Measurements from ENCODE around the gene DEPDC4.
"Not testable (repeated sequence)": the region's sequence is repeated elsewhere in the genome, so short reads cannot be mapped to it uniquely, and the experiment has no call there.

Gene DEPDC4

DNA sequence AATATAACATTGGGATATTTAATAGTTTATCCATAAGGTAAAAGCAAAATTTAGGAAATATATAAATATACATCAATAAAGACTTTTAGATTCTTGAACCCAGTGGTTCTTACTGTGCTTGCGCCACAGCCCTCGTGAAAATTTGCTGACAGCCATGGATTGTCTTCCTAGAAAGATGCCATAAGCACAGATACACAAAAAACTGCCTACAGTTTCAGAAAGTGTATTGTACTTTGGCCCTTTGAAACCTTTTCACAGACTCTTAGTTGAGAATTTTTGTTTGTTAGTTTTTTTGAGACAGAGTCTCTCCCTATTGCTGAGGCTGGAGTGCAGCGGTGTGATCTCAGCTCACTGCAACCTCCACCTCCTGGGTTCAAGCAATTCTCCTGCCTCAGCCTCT is 28.1 kb downstream of the DEPDC4 start:
- H3K27ac ChIP-seq (ENCODE audit: insufficient read depth, low read depth, low read length, poor library complexity, severe bottlenecking), result no peak overlapping the region
- H3K27me3 ChIP-seq (ENCODE audit: control insufficient read depth, insufficient read depth, low read length, poor library complexity, severe bottlenecking), result no peaks in the 10 kb centered on the region
- no peaks in the 10 kb centered on the region for H3K9me3 ChIP-seq (ENCODE audit: control insufficient read depth, low read length)
- H3K4me3 ChIP-seq (ENCODE audit: insufficient read depth, low read depth, low read length), result no peak overlapping the region
- WGBS, 2 experiments, result 96 to 97% methylated on average over 3 of the region's 3 CpGs
- H3K36me3 ChIP-seq (ENCODE audit: control insufficient read depth, insufficient read depth, low read length), result no peaks in the 10 kb centered on the region
- H3K4me1 ChIP-seq (ENCODE audit: control insufficient read depth, insufficient read depth, low read length), result no peaks in the 10 kb centered on the region

DNA sequence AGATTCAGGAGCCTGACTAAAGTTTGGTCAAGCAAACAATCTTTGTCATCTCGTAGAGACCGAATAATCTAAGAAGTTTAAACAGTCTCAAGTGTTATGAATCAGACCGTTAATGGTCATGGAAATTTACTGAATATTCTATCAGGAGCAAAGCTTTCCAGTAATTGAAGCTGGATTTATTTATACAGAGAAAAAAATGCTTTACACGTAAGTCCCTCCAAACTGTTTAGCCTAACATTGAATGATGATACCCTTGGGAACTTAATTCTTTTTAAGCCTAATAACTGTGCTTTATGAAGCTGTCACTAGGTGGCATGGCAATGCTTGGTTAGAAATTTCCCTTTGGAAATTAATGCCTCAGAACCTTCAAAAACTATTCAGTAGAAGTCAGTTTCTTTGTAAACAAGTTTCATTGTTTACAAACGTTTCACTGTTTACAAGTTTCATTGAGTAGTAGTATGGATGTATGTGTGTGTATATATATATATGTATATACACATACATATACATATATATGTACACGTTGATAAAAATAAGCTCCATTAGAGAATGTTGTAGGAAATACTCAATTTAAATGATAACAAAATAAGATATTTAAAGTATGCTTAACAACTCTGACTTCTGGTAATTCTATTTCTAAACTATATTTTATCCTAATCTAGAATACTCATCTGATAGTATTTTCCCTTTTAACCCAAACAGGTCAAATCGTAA is 32.1 kb downstream of the DEPDC4 start:
- Histone ChIP-seq H3K27me3 (ENCODE audit: control insufficient read depth, insufficient read depth, low read length, poor library complexity, severe bottlenecking) (no peaks in the 10 kb centered on the region), H3K9me3 (ENCODE audit: control insufficient read depth, low read length) (no peaks in the 10 kb centered on the region), H3K4me1 (ENCODE audit: control insufficient read depth, insufficient read depth, low read length) (no peaks in the 10 kb centered on the region), H3K4me3 (ENCODE audit: insufficient read depth, low read depth, low read length) (no peak overlapping the region), H3K27ac (ENCODE audit: insufficient read depth, low read depth, low read length, poor library complexity, severe bottlenecking) (no peak overlapping the region), H3K36me3 (ENCODE audit: control insufficient read depth, insufficient read depth, low read length) (no peaks in the 10 kb centered on the region)
- 83 to 89% methylated on average over 4 to 5 of the region's 7 CpGs for WGBS, 2 experiments

DNA sequence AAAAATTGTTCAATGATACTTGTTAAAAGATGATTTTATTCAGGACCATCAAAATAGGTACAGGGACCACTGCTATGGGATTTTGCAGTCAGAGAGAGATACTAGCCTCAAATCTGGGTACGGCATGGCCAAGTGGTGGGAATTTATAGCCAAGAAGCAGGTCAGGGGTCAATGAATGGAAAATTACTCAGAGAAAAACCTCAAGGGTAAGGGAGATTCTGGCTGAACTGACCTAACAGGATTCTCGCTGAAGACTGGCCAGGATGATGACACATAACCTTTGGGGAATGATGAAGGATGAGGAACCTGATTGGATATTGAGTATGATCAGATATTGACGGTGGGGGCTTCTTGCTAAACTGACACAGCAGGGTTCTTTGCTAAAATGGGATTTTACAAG is 32.7 kb downstream of the DEPDC4 start:
- Histone ChIP-seq H3K4me3 (ENCODE audit: insufficient read depth, low read depth, low read length) (no peak overlapping the region), H3K4me1 (ENCODE audit: control insufficient read depth, insufficient read depth, low read length) (no peaks in the 10 kb centered on the region), H3K27me3 (ENCODE audit: control insufficient read depth, insufficient read depth, low read length, poor library complexity, severe bottlenecking) (no peaks in the 10 kb centered on the region), H3K9me3 (ENCODE audit: control insufficient read depth, low read length) (no peaks in the 10 kb centered on the region), H3K36me3 (ENCODE audit: control insufficient read depth, insufficient read depth, low read length) (no peaks in the 10 kb centered on the region), H3K27ac (ENCODE audit: insufficient read depth, low read depth, low read length, poor library complexity, severe bottlenecking) (no peak overlapping the region)
- 79 to 83% methylated on average over 3 of the region's 3 CpGs for whole genome bisulfite sequencing, 2 experiments

DNA sequence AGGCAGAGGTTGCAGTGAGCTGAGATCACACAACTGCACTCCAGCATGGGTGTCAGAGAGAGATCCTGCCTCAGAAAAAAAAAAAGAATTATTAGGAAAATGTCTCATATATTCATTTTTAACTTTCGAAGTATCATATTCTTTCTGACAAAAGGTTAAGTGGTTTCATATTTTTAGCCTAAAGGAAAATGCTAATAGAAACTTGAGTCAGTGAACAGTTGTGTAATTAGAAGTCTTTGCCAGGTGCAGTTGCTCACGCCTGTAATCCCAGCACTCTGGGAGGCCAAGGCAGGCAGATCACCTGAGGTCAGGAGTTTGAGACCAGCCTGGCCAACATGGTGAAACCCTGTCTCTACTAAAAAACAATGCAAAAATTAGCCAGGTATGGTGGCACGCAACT is 35.0 kb downstream of the DEPDC4 start:
- 92 to 95% methylated on average over 3 of the region's 3 CpGs for WGBS, 2 experiments
- H3K27me3 ChIP-seq (ENCODE audit: control insufficient read depth, insufficient read depth, low read length, poor library complexity, severe bottlenecking); H3K9me3 ChIP-seq (ENCODE audit: control insufficient read depth, low read length); H3K4me1 ChIP-seq (ENCODE audit: control insufficient read depth, insufficient read depth, low read length); H3K36me3 ChIP-seq (ENCODE audit: control insufficient read depth, insufficient read depth, low read length); H3K27ac ChIP-seq (ENCODE audit: insufficient read depth, low read depth, low read length, poor library complexity, severe bottlenecking); H3K4me3 ChIP-seq (ENCODE audit: insufficient read depth, low read depth, low read length): not testable (repeated sequence)

DNA sequence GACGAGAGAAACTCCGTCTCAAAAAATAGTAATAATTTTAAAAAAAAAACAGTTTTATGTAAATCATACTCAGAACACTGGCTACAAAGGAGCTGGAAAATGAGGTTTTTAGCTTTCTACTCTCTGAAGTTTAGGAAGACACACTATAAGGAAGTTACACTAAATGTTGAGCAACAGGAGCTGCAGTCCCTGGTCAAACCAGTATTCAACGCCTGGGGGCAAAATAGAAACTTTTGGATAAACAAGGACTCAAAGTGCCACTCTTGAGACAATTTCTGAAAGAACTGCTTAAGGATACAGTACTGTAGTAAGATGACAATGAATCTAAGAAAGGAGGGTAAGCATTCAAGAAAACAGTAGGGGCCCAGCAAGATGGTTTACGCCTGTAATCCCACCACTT is 37.0 kb downstream of the DEPDC4 start:
- Histone ChIP-seq H3K9me3 (ENCODE audit: control insufficient read depth, low read length) (no peaks in the 10 kb centered on the region), H3K4me3 (ENCODE audit: insufficient read depth, low read depth, low read length) (no peak overlapping the region), H3K27me3 (ENCODE audit: control insufficient read depth, insufficient read depth, low read length, poor library complexity, severe bottlenecking) (no peaks in the 10 kb centered on the region), H3K4me1 (ENCODE audit: control insufficient read depth, insufficient read depth, low read length) (no peaks in the 10 kb centered on the region), H3K27ac (ENCODE audit: insufficient read depth, low read depth, low read length, poor library complexity, severe bottlenecking) (no peak overlapping the region), H3K36me3 (ENCODE audit: control insufficient read depth, insufficient read depth, low read length) (no peaks in the 10 kb centered on the region)
- WGBS, 2 experiments, result 95 to 97% methylated on average over 2 of the region's 4 CpGs

DNA sequence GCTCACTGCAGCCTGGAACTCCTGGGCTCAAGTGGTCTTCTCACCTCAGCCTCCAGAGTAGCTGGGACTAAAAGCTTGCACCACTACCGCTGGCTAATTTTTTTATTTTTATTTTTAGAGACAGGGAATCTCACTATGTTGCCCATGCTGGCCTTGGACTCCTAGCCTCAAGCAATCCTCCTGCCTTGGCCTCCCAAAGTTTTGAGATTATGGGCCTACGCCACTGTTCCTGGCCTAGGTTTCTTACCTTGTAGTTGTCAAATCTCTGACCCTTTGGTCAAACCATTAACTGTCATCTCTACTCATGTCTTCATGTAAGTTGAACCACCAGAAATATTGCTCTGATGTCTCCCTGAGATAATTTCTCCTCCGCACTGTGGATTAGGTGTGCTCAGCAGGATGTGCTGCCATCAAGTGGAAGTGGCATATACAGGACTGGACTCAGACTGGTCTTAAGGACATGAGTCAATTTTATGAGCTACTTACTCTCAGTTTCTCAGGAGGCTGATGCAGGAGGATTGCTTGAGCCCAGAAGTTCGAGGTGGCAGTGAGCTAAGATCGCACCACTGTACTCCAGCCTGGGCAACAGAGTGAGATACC is 37.7 kb downstream of the DEPDC4 start:
- Histone ChIP-seq H3K27me3 (ENCODE audit: control insufficient read depth, insufficient read depth, low read length, poor library complexity, severe bottlenecking) (no peaks in the 10 kb centered on the region), H3K4me1 (ENCODE audit: control insufficient read depth, insufficient read depth, low read length) (no peaks in the 10 kb centered on the region), H3K4me3 (ENCODE audit: insufficient read depth, low read depth, low read length) (no peak overlapping the region), H3K9me3 (ENCODE audit: control insufficient read depth, low read length) (no peaks in the 10 kb centered on the region), H3K27ac (ENCODE audit: insufficient read depth, low read depth, low read length, poor library complexity, severe bottlenecking) (no peak overlapping the region), H3K36me3 (ENCODE audit: control insufficient read depth, insufficient read depth, low read length) (no peaks in the 10 kb centered on the region)
- WGBS, 2 experiments, result 93 to 95% methylated on average over 5 of the region's 5 CpGs

DNA sequence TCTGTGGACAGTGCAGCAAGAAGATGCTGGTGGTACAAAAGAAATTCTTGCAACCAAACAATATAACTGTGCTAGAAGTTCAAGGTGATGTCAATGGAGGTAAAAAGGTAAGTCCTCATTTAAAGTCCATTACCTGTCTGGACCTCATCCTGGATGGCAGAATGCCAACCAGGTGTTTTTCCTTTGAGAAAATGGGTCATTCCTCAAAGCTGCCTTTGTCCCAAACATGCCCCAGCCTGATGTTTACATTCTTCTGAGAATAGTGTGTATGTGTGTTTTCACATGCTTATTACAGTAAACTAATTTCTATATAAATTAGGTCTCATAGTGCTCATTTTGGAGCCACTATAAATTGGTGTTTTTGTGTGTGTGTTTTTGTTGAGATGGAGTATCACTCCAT is 41.4 kb downstream of the DEPDC4 start:
- Histone ChIP-seq H3K9me3 (ENCODE audit: control insufficient read depth, low read length) (no peaks in the 10 kb centered on the region), H3K4me1 (ENCODE audit: control insufficient read depth, insufficient read depth, low read length) (no peaks in the 10 kb centered on the region), H3K27me3 (ENCODE audit: control insufficient read depth, insufficient read depth, low read length, poor library complexity, severe bottlenecking) (no peaks in the 10 kb centered on the region), H3K27ac (ENCODE audit: insufficient read depth, low read depth, low read length, poor library complexity, severe bottlenecking) (no peak overlapping the region), H3K4me3 (ENCODE audit: insufficient read depth, low read depth, low read length) (no peak overlapping the region), H3K36me3 (ENCODE audit: control insufficient read depth, insufficient read depth, low read length) (peaks cover 4% of the 10 kb centered on the region)

DNA sequence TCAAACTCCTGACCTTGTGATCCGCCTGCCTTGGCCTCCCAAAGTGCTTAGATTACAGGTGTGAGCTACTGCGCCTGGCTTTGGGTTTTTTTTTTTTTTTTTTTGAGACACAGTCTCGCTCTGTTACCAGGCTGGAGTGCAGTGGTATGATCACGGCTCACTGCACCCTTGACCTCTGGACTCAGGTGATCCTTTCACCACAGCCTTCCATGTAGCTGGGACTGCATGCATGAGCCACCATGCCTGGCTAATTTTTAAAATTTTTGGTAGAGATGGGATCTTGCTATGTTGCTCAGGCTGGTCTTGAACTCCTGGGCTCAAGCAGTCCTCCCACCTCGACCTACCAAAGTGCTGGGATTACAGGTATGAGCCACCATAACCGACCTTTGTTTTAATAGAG is 44.7 kb downstream of the DEPDC4 start:
- not testable (repeated sequence) for H3K36me3 ChIP-seq (ENCODE audit: control insufficient read depth, insufficient read depth, low read length)
- 92 to 93% methylated on average over 6 of the region's 6 CpGs for WGBS, 2 experiments

DNA sequence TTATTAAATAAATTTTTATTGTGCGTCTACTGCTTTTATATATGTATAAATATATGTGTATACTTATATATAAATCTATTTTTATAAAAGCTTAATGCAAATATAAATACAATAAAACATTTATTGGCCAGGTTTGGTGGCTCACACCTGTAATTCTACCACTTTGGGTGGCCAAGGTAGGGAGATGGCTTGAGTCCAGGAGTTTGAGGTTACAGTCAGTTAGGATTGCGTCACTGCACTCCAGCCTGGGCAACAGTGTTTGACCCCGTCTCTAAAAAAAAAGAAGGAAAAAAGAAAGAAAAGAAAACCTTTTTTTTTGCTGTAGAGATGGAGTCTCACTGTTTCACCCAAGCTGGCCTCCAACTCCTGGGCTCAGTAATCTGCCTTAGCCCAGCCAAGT is 45.4 kb downstream of the DEPDC4 start:
- 92 to 95% methylated on average over 2 of the region's 3 CpGs for WGBS, 2 experiments
- H3K27ac ChIP-seq (ENCODE audit: insufficient read depth, low read depth, low read length, poor library complexity, severe bottlenecking), result no peak overlapping the region
- H3K4me1 ChIP-seq (ENCODE audit: control insufficient read depth, insufficient read depth, low read length), result no peaks in the 10 kb centered on the region
- peaks cover 5% of the 10 kb centered on the region for H3K36me3 ChIP-seq (ENCODE audit: control insufficient read depth, insufficient read depth, low read length)
- H3K9me3 ChIP-seq (ENCODE audit: control insufficient read depth, low read length), result no peaks in the 10 kb centered on the region
- no peaks in the 10 kb centered on the region for H3K27me3 ChIP-seq (ENCODE audit: control insufficient read depth, insufficient read depth, low read length, poor library complexity, severe bottlenecking)
- no peak overlapping the region for H3K4me3 ChIP-seq (ENCODE audit: insufficient read depth, low read depth, low read length)

More for the DNA sequence above, 44.7 kb downstream of the DEPDC4 start:
- not testable (repeated sequence) for H3K27me3 ChIP-seq (ENCODE audit: control insufficient read depth, insufficient read depth, low read length, poor library complexity, severe bottlenecking); H3K4me3 ChIP-seq (ENCODE audit: insufficient read depth, low read depth, low read length); H3K27ac ChIP-seq (ENCODE audit: insufficient read depth, low read depth, low read length, poor library complexity, severe bottlenecking); H3K9me3 ChIP-seq (ENCODE audit: control insufficient read depth, low read length); H3K4me1 ChIP-seq (ENCODE audit: control insufficient read depth, insufficient read depth, low read length)

DNA sequence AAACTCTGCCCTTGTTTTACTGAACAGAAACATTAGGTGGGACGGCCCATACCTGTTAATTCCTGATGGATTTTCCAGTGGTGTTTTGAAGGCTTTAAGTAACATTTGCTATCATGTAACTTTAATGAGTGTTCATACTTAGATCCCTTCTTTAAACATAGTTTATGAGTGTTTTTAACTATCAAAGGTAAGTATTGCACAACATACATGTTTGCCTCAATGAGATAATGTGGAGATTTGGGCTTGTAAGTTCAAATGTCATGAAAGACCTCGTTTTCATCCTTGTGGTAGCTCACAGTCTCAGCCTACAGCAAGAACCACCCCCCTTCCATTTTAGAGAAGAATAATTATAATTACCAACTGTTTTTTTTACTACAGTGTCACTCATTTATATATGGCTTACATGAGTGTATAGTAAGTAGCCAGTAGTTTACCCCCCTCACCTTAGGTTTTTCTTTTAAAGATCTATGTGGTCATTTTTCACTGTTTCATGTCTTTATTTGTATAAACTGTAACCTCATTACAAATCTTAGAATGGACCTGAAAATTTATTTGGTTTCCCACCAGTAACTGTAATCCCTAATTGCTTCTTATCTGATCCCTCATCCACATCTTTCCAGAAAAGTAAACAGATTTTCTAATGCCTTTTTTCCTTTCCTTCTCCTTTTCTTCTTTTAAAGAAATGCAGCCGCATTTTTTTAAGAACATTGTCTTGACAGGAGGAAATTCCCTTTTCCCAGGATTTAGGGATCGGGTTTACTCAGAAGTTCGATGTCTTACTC is 47.4 kb downstream of the DEPDC4 start:
- Histone ChIP-seq H3K4me3 (ENCODE audit: insufficient read depth, low read depth, low read length) (no peak overlapping the region), H3K27me3 (ENCODE audit: control insufficient read depth, insufficient read depth, low read length, poor library complexity, severe bottlenecking) (no peaks in the 10 kb centered on the region), H3K36me3 (ENCODE audit: control insufficient read depth, insufficient read depth, low read length) (peaks cover 10% of the 10 kb centered on the region), H3K27ac (ENCODE audit: insufficient read depth, low read depth, low read length, poor library complexity, severe bottlenecking) (peak overlapping the region; percentile 23), H3K9me3 (ENCODE audit: control insufficient read depth, low read length) (no peaks in the 10 kb centered on the region), H3K4me1 (ENCODE audit: control insufficient read depth, insufficient read depth, low read length) (no peaks in the 10 kb centered on the region)
- WGBS, 2 experiments, result 94 to 96% methylated on average over 4 to 5 of the region's 5 CpGs
